Liver (tissue), 10 donors: Measurements from ENCODE around the gene KCNMA1. TPM values are rescaled to one million over a fixed set of nuclear protein-coding genes. Genes with fewer than 3 reads are reported as not detected.

Source experiments
- DNase-seq: peaks from one replicate; pipeline ENCODE4 v3.0.0-alpha.2; 2017; ENCODE audit warnings: low spot score
- H3K27ac ChIP-seq, 2 donors: one replicate each; pipeline ENCODE4 v1.7.0; 2013; ENCODE audit warnings: inconsistent platforms in 2 of 2, low read length in 2 of 2, control low read depth in 1 of 2, low read depth in 1 of 2, mild to moderate bottlenecking in 1 of 2
- H3K27me3 ChIP-seq, 4 donors: one replicate each; pipeline versions ENCODE4 v1.6.1 to v1.7.0; 2013; ENCODE audit warnings: low read length in 3 of 4, inconsistent platforms in 1 of 4, mild to moderate bottlenecking in 1 of 4, moderate library complexity in 1 of 4; ENCODE audit not compliant: control insufficient read depth in 4 of 4, insufficient read depth in 4 of 4
- H3K36me3 ChIP-seq, 4 donors: one replicate each; pipeline versions ENCODE4 v1.6.1 to v1.7.0; 2013; ENCODE audit warnings: low read length in 3 of 4, mild to moderate bottlenecking in 3 of 4, low read depth in 1 of 4, moderate library complexity in 1 of 4; ENCODE audit not compliant: control insufficient read depth in 4 of 4, insufficient read depth in 3 of 4
- H3K4me1 ChIP-seq, 4 donors: one replicate each; pipeline versions ENCODE4 v1.6.1 to v1.7.0; 2013; ENCODE audit warnings: low read length in 3 of 4, mild to moderate bottlenecking in 3 of 4, moderate library complexity in 1 of 4; ENCODE audit not compliant: control insufficient read depth in 4 of 4, insufficient read depth in 4 of 4
- H3K4me3 ChIP-seq, 3 donors: one replicate each; pipeline versions ENCODE4 v1.6.1 to v1.7.0; 2013; ENCODE audit warnings: low read length in 3 of 3, control low read depth in 1 of 3, low read depth in 1 of 3, mild to moderate bottlenecking in 1 of 3
- H3K9ac ChIP-seq, 2 donors: one replicate each; pipeline ENCODE4 v1.7.0; 2013; ENCODE audit warnings: low read length in 2 of 2, mild to moderate bottlenecking in 2 of 2, moderate library complexity in 2 of 2, control low read depth in 1 of 2, low read depth in 1 of 2
- H3K9me3 ChIP-seq, 4 donors: one replicate each; pipeline versions ENCODE4 v1.6.1 to v1.7.0; 2013; ENCODE audit warnings: low read length in 3 of 4; ENCODE audit not compliant: control insufficient read depth in 4 of 4
- ATF3 ChIP-seq: IDR thresholded peaks from 2 replicates; pipeline ENCODE4 v1.6.1; 2016; ENCODE audit warnings: antibody characterized with exemption
- CTCF ChIP-seq: fragments of 150-350 bp; IDR thresholded peaks from 2 replicates; pipeline ENCODE4 v1.5.1; 2017; ENCODE audit warnings: improper control_type of control experiment, low read depth, low read length; ENCODE audit not compliant: missing input control
- FOXA1 ChIP-seq: IDR thresholded peaks from 2 replicates; pipeline ENCODE4 v1.6.1; 2016; ENCODE audit warnings: antibody characterized with exemption
- FOXA2 ChIP-seq: IDR thresholded peaks from 2 replicates; pipeline ENCODE4 v1.6.1; 2016; ENCODE audit warnings: antibody characterized with exemption
- GABPA ChIP-seq, 2 donors: IDR thresholded peaks in 1 of 2; conservative IDR thresholded peaks in 1 of 2; 2 replicates each; pipeline ENCODE4 v1.6.1; 2016; ENCODE audit warnings: antibody characterized with exemption in 2 of 2, mild to moderate bottlenecking in 1 of 2, moderate library complexity in 1 of 2
- HNF4A ChIP-seq, 2 donors: conservative IDR thresholded peaks; 2 replicates each; pipeline ENCODE4 v1.6.1; 2016; ENCODE audit warnings: antibody characterized with exemption in 2 of 2, mild to moderate bottlenecking in 2 of 2
- HNF4G ChIP-seq: IDR thresholded peaks from 2 replicates; pipeline ENCODE4 v1.6.1; 2016; ENCODE audit warnings: antibody characterized with exemption
- JUND ChIP-seq, 2 donors: IDR thresholded peaks; 2 replicates each; pipeline ENCODE4 v1.6.1; 2016; ENCODE audit warnings: antibody characterized with exemption in 2 of 2
- MAX ChIP-seq: IDR thresholded peaks from 2 replicates; pipeline ENCODE4 v1.6.1; 2016; ENCODE audit warnings: antibody characterized with exemption
- RAD21 ChIP-seq, 2 donors: IDR thresholded peaks; 2 replicates each; pipeline ENCODE4 v1.6.1; 2016; ENCODE audit warnings: antibody characterized with exemption in 2 of 2, mild to moderate bottlenecking in 2 of 2
- REST ChIP-seq: IDR thresholded peaks from 2 replicates; pipeline ENCODE4 v1.6.1; 2016; ENCODE audit warnings: antibody characterized with exemption, mild to moderate bottlenecking
- SP1 ChIP-seq: IDR thresholded peaks from 2 replicates; pipeline ENCODE4 v1.6.1; 2018; ENCODE audit warnings: antibody characterized with exemption, mild to moderate bottlenecking
- TAF1 ChIP-seq: conservative IDR thresholded peaks from 2 replicates; pipeline ENCODE4 v1.6.1; 2016; ENCODE audit warnings: antibody characterized with exemption, mild to moderate bottlenecking
- WGBS: extraction: QIAGEN DNeasy Blood & Tissue Kit; methylation state at CpG from one replicate; pipeline ENCODE4 v1.1.7; 2013; 5-methylcytosine and 5-hydroxymethylcytosine counted together
- polyA plus RNA-seq, 2 donors: library from polyadenylated mRNA; stranded (reverse) in 1 of 2; unstranded in 1 of 2; fragments of 200-250 nt in 1 of 2; fragments of >200 nt in 1 of 2; fragmentation: Nextera tagmentation in 1 of 2; extraction: Ambion mirVana in 1 of 2; gene quantifications; one replicate each; pipeline versions ENCODE4 v1.2.1 to v1.2.3, GENCODE V29; 2013 to 2015
- small RNA-seq: library from RNA; depleted of rRNA; stranded (forward); fragments of <200 nt; gene quantifications from one replicate; pipeline ENCODE3, GENCODE V24; 2014
- total RNA-seq, 2 donors: library from RNA; depleted of rRNA; stranded (reverse); fragments of >200 nt; gene quantifications; one replicate each; pipeline ENCODE4 v1.2.3, GENCODE V29; 2014
- donor health status: healthy.
- donor health status: healthy.
- donor health status: healthy.
- donor health status: healthy.
- donor health status: healthy.

Gene KCNMA1
- total and polyA plus RNA-seq, 4 donors: 2.5 to 9.7 (median 4.7) TPM

GRCh38 chr10:76830218-76830617 lies 807.4 kb downstream of the KCNMA1 start (continued):
- no peak for TF ChIP-seq CTCF
- TF ChIP-seq TAF1: no peak
- no peak for TF ChIP-seq HNF4G
- TF ChIP-seq JUND (IDR thresholded peaks at IDR 0.05): no peak
- no peak for TF ChIP-seq MAX
- TF ChIP-seq GABPA (IDR thresholded peaks at IDR 0.05 in 1 of 2, conservative IDR thresholded peaks at IDR 0.05 in 1 of 2): no peak
- TF ChIP-seq FOXA1: no peak
- TF ChIP-seq SP1: no peak
- TF ChIP-seq ATF3: no peak

- no peaks in the 10 kb centered on the region for H3K4me1 ChIP-seq
- no peak overlapping the region for H3K4me3 ChIP-seq
- peaks cover 0 to 4% (median 2%) of the 10 kb centered on the region in 4 donors for H3K27me3 ChIP-seq
- no peak overlapping the region for H3K9ac ChIP-seq
- H3K36me3 ChIP-seq: no peaks in the 10 kb centered on the region
- H3K9me3 ChIP-seq: no peaks in the 10 kb centered on the region
- DNase-seq: no peak
- no peak overlapping the region for H3K27ac ChIP-seq
- TF ChIP-seq RAD21 (IDR thresholded peaks at IDR 0.05) (no peak), HNF4A (conservative IDR thresholded peaks at IDR 0.05) (no peak), FOXA2 (no peak), CTCF (no peak), SP1 (no peak), MAX (no peak), FOXA1 (no peak), JUND (IDR thresholded peaks at IDR 0.05) (no peak), REST (no peak)
- 79% methylated on average over 2 of the region's 2 CpGs for WGBS
Observed at GRCh38 chr10:76829724-76830123, 807.9 kb downstream of the KCNMA1 start.

Small RNA genes within 50 kb of the gene (small RNA-seq; reads per million reads assigned to genes)
- gene ATP5MC1P8 (not detected), gene COX6CP15 (not detected), gene RF00322 (not detected), gene RNA5SP321 (not detected)
